GM06990 (cell line): ENCODE measurements around the gene UBE2D2.

Experiments
- DNase-seq: peaks from one replicate; pipeline ENCODE4 v3.0.0-alpha.2; 2011; ENCODE audit not compliant: insufficient read length; ENCODE audit errors: extremely low read depth
- H3K27me3 ChIP-seq: replicated peaks from 2 replicates; pipeline ENCODE4 v1.6.0; 2011; ENCODE audit warnings: low read length; ENCODE audit not compliant: control insufficient read depth, insufficient read depth
- H3K36me3 ChIP-seq: 2 replicates; pipeline ENCODE4 v1.5.1; 2011; ENCODE audit warnings: low read length; ENCODE audit not compliant: control insufficient read depth, insufficient read depth
- H3K4me3 ChIP-seq: replicated peaks from 2 replicates; pipeline ENCODE4 v1.5.1; 2011; ENCODE audit warnings: low read depth, mild to moderate bottlenecking, control low read depth, low read length
- TF ChIP-seq, protein P1 (sequence below): IDR thresholded peaks from 2 replicates; pipeline ENCODE4 v1.5.1; 2011; ENCODE audit warnings: low read length, control low read depth, mild to moderate bottlenecking, inconsistent platforms; ENCODE audit not compliant: insufficient read depth, poor library complexity, severe bottlenecking

Gene UBE2D2

DNA sequence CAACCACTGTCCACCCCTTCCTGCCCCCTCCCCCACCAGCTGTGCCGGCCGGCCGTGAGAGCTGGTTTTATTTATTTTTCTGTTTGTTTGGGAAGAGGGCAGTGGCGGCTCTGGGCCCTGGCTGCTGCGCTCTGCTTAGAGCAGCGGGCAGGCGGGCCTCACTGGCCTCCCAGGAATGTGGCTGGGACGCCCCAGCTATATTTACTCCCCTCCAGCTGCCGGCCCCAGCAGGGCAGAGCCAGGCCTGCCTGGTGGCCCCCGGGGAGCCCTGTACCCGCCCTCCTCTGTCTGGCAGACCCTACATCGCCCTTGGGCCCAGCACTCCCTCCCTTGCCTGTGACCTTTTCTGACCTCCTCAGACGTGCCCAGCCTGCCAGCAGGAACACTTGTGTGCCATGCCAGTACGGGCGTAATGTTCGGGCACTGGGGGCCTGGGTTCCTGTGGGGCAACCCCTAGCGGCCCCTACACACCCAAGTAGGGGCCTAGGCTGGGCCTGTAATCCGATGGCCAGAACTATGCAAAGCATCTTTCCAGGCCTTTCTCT lies 94.7 kb downstream of the UBE2D2 start:
- DNase-seq = no peak
- Histone ChIP-seq H3K36me3 (no peaks in the 10 kb centered on the region), H3K27me3 (no peaks in the 10 kb centered on the region), H3K4me3 (no peak overlapping the region)
- TF ChIP-seq, protein P1, sequence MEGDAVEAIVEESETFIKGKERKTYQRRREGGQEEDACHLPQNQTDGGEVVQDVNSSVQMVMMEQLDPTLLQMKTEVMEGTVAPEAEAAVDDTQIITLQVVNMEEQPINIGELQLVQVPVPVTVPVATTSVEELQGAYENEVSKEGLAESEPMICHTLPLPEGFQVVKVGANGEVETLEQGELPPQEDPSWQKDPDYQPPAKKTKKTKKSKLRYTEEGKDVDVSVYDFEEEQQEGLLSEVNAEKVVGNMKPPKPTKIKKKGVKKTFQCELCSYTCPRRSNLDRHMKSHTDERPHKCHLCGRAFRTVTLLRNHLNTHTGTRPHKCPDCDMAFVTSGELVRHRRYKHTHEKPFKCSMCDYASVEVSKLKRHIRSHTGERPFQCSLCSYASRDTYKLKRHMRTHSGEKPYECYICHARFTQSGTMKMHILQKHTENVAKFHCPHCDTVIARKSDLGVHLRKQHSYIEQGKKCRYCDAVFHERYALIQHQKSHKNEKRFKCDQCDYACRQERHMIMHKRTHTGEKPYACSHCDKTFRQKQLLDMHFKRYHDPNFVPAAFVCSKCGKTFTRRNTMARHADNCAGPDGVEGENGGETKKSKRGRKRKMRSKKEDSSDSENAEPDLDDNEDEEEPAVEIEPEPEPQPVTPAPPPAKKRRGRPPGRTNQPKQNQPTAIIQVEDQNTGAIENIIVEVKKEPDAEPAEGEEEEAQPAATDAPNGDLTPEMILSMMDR = no peak

DNA sequence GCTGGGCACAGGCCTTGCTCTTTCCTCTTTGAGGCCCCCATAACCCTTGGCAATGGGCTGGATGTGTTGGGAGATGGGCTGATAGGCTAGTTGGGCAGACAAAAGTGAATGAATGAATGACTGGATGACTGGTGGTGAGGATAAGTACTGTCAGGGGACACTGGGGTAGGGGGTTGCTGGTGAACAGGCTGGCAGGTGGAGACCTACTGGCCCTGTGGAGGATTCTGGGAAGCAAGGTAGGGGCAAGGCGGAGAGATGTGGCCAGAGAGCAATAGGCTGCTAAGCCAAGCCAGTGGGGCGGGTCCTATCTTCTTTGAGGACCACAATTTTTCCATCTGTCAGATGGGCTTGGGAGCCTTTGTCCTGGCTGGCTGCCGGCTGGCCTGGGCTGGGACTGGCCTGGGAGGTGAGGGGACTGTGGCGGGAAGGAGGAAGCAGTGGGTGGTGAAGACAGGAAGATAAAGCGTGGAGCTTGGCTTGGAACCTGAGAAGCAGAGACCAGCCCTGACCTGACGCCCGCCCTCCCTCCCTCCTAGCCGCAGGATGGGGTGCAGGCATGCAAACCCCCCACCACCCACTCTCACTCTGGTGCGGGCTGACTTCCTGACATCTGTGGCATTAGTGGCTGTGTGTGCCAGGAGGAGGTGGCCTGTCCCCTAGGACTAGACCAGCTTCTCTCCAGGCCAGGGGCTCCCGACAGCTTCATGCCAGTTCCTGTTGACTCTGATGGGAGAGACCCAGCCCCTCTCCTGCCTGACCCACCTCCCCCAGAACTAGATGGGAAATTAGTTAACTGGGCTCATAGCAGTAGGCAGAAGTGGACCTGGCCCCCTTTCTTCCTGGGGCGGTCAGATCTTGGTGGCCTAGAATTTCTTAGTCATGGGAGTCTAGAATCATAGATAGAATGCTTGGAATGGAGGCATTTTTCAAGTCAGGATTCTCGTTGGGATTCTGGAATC lies 96.5 kb downstream of the UBE2D2 start:
- DNase-seq = no peak
- TF ChIP-seq, protein P1 = no peak
- no peak overlapping the region for H3K4me3 ChIP-seq
- no peaks in the 10 kb centered on the region for H3K36me3 ChIP-seq
- no peaks in the 10 kb centered on the region for H3K27me3 ChIP-seq

DNA sequence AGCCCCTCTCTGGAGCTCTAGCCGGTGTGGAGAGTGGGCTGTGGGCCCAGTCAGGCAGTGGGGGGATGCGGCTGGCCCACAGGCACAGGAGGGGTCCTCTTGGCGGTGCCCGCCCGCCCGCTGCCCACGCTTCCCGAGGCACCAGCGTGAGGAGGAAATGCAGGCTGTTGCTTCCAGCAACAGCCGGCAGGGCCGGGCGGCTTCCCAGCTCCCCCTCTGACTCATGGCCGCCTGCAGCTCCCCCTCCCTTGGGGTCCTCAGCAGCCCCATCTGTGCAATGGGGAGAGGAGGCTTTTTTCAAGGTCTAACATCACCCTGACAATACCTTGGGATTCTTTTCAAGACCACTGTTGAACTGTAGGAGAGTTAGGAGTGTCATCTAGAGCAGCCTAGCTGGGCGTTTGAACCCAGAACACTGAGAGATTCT lies 97.4 kb downstream of the UBE2D2 start:
- Histone ChIP-seq H3K36me3 (no peaks in the 10 kb centered on the region), H3K4me3 (no peak overlapping the region), H3K27me3 (no peaks in the 10 kb centered on the region)
- no peak for DNase-seq
- TF ChIP-seq, protein P1 = no peak

DNA sequence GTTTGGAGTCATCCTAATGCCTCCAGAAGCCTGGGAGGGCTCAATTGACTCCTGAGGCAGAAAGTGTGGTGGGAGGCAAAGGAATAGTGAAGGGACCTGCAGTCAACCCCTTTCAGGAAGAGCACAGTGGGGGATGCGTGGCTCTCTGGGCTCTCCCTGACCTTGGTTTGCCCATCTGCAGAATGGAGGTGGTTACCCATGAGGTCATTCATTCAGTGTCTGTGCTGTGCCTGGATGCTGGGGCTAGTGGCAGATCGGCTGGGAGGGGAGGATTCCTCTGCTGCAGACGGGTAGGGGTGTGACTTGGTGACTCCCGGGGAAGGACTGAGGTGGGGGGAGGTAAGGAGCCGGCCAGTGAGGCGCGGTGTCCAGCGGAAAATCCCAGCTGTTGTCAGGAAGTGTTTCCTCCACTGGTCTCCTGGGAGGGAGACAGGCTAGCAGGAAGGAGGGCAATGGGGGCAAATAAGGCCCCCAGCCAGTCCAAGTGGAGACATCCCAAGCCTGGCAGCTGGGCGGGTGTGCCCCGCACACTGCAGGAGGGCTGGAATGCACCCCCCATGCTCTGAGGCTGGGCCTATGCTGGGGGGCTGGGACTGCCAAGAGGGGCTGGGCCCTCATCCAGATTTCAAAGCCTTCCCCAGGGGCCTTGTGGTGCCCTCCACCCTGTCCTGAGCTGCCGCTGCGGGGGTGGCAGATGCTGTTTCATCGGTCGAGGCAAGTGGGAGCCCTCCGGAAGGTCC lies 98.0 kb downstream of the UBE2D2 start:
- no peaks in the 10 kb centered on the region for H3K36me3 ChIP-seq
- TF ChIP-seq, protein P1 = no peak
- 0 out of 2 replicates have a peak overlapping the region, but pooled peaks have one; percentile 15 for H3K4me3 ChIP-seq
- no peaks in the 10 kb centered on the region for H3K27me3 ChIP-seq
- DNase-seq = peak; percentile 55

DNA sequence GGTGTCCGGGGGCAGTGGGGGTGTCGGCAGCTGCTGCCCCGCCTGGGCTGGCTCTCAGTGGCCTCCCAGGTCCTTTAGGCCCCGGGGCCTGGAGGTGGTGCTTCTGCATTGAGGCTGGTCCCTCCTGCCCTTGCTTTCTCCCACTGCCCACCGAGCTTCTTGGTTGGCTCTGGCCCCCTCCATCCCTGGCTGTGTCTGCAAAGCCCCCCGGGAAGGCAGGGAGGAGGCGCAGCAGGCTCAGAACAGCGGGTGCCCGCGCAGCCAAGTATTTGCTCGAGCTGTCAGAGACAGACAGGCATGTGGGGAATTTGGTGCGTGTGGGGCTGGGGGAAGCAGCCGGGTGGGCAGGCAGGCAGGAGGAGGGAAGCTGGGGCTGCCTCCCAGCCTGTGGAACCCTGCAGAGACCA lies 98.6 kb downstream of the UBE2D2 start:
- DNase-seq = no peak
- Histone ChIP-seq H3K27me3 (no peaks in the 10 kb centered on the region), H3K4me3 (no peak overlapping the region), H3K36me3 (no peaks in the 10 kb centered on the region)
- TF ChIP-seq, protein P1 = no peak
